VCaP (cell line): Measurements from ENCODE around the gene R3HDM2.

Source experiments
- H3K27ac ChIP-seq: fragments of 450-650 bp; 2 replicates; pipeline ENCODE4 v1.5.1; 2017
- TF ChIP-seq, protein P1 (sequence below): fragments of 450-650 bp; conservative IDR thresholded peaks from 2 replicates; pipeline ENCODE4 v1.5.1; 2017; ENCODE audit warnings: mild to moderate bottlenecking, moderate library complexity

R3HDM2 gene

DNA sequence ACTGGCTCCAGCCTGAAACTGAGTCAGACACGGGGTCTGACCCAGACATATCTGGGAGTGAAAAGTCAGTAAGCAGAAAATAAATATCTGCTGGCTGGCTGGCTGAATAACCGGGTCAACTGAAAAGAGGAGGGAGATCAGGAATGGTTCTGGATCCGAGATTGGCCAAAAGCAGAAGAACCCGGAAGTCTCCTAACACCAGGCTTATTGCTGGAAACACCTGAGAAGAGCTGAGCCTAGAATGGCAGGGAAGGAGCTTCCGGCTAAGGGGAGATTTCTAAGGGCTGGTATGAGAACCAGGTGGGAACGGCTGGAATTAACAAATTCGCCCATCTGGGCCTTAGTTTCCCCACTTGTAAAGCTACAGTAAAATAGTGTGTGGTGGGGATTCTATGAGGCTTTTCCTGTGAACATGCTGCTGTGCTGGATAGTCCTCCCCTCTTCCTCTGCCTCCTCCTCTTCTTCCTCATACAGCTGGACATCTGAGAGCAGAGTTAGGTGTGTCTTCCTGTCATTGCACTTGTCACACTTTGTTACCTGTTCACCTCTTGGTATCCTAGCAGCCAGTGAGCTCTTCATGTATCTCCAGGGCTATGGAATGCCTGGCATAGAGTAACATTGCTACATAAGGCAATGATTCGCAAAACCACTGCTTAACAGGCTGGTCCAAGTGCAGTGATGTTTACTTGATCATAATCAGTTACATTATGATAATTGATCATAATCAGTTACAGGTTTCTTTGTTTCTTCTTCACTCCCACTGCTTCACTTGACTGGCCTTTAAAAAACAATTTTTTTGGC lies 203.3 kb downstream of the R3HDM2 start:
- peak overlapping the region; percentile 96 for H3K27ac ChIP-seq
- TF ChIP-seq, protein P1, sequence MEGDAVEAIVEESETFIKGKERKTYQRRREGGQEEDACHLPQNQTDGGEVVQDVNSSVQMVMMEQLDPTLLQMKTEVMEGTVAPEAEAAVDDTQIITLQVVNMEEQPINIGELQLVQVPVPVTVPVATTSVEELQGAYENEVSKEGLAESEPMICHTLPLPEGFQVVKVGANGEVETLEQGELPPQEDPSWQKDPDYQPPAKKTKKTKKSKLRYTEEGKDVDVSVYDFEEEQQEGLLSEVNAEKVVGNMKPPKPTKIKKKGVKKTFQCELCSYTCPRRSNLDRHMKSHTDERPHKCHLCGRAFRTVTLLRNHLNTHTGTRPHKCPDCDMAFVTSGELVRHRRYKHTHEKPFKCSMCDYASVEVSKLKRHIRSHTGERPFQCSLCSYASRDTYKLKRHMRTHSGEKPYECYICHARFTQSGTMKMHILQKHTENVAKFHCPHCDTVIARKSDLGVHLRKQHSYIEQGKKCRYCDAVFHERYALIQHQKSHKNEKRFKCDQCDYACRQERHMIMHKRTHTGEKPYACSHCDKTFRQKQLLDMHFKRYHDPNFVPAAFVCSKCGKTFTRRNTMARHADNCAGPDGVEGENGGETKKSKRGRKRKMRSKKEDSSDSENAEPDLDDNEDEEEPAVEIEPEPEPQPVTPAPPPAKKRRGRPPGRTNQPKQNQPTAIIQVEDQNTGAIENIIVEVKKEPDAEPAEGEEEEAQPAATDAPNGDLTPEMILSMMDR: no peak

GRCh38 chr12:57226588-57227314 lies 204.1 kb downstream of the R3HDM2 start:
- TF ChIP-seq, protein P1: no peak

DNA sequence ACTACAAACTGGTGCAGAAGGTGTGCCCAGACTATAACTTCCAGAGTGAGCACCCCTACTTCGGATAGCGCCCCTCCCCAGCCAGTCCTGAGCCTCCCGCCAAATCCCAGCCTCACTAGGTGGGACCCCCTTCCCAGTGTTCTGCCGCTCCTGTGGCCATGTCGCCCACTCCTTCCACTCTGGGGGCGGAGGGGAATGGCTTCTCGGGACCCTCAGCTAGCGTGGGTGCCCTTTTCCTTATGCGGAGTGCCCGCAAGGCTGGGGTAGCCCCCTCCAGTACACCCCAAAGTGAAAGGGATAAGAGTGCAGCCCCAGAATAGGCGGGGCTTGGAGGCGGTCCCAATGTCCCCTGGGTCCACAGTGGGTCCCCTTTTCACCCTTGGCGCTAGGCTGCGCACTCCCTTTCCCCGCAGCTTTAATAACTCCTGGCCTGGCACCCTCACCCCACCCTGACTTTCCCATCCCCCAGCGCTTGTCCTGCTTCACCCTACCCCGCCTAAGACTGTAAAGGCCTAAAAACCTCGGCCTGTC lies 205.1 kb downstream of the R3HDM2 start:
- H3K27ac ChIP-seq: peak overlapping the region; percentile 13; the same call in 1 of the 2 replicates

More at GRCh38 chr12:57226588-57227314, 204.1 kb downstream of the R3HDM2 start:
- peak overlapping the region; percentile 96 for H3K27ac ChIP-seq

GRCh38 chr12:57224973-57225679 lies 205.7 kb downstream of the R3HDM2 start:
- H3K27ac ChIP-seq: peak overlapping the region; percentile 13; the same call in 1 of the 2 replicates
- TF ChIP-seq, protein P1: no peak

More for the DNA sequence above, 205.1 kb downstream of the R3HDM2 start:
- TF ChIP-seq, protein P1: no peak

- TF ChIP-seq, protein P1: no peak
- no peak overlapping the region for H3K27ac ChIP-seq
Observed at GRCh38 chr12:57224278-57224972, 206.4 kb downstream of the R3HDM2 start.

DNA sequence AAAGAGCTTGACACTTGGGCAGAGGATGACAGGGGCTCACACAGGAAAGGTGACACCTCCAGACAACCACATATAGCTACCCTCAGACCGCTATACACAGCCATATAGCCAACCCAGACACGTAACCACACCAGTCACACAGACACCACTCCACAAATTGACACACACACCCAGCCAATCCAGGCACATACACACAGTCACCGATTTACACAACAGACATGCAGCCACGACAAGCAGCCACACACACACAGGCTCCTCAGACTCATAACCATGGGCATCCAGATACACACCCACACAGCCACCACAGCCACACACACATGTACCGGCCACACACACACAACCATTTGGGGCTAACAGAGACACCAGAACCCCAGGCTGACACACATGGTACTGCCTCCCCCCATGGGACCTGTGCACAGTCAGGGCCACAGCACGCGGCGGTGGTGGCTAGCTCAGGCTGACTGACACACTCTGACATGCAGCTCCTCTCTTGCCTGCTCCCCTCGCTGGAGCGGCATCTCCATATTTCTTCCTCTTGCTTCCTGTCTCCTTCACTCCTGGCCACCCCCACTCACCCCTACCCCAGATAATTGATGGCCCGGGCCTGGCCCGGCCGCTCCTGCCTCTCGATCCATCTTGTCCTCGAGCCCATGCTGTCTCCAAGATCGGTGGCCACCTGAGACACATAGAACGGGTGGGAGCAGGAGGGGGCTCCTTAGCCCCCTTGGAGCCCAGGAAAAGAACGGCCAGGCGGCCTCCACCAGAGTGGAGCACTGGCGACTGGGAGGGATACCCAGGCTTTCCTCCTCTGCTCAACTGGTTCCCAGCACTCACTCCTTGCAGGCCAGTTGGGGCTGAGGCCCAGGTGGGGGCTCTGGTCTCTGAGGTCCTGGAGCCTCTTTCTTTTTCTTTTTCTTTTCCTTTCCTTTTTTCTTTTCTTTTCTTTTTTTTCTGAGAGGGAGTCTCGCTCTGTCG lies 207.4 kb downstream of the R3HDM2 start:
- no peak overlapping the region for H3K27ac ChIP-seq
- TF ChIP-seq, protein P1: no peak
